K562 (cell line): ENCODE measurements around the gene PHLDB1. TPM values are rescaled to one million over a fixed set of nuclear protein-coding genes. Genes with fewer than 3 reads are reported as not detected.

Experiments used
- DIDO1 ChIP-seq: fragments of 450-650 bp; IDR thresholded peaks from 2 replicates; pipeline ENCODE4 v1.6.1; 2016; ENCODE audit warnings: low read depth, missing biosample characterization, missing genetic modification characterization
- FOS ChIP-seq: IDR thresholded peaks from 3 replicates; pipeline ENCODE4 v1.6.1; 2011; ENCODE audit not compliant: insufficient read length; ENCODE audit errors: extremely low read depth
- HNRNPUL1 ChIP-seq: fragments of 200-400 bp; formaldehyde crosslinking; IDR thresholded peaks from 2 replicates; pipeline ENCODE4 v1.6.1; 2017; ENCODE audit warnings: low read length
- NONO ChIP-seq, 2 experiments: fragments of 200-400 bp in 1 of 2; fragments of 450-650 bp in 1 of 2; formaldehyde crosslinking in 1 of 2; IDR thresholded peaks; 2 replicates each; pipeline ENCODE4 v1.6.1; 2017; ENCODE audit warnings: low read depth in 2 of 2, mild to moderate bottlenecking in 2 of 2, moderate library complexity in 2 of 2, low read length in 1 of 2
- PHF8 ChIP-seq: fragments of 200-600 bp; sonication (generic); IDR thresholded peaks from 2 replicates; pipeline ENCODE4 v1.6.1; 2012; ENCODE audit warnings: mixed run types, mild to moderate bottlenecking, inconsistent platforms, low read length, moderate library complexity, borderline replicate concordance
- POLR2G ChIP-seq: fragments of 200-400 bp; formaldehyde crosslinking; IDR thresholded peaks from 2 replicates; pipeline ENCODE4 v1.6.1; 2017; ENCODE audit warnings: low read depth, mild to moderate bottlenecking, antibody characterized with exemption, low read length, moderate library complexity
- PTRF ChIP-seq: fragments of 450-650 bp; IDR thresholded peaks from 2 replicates; pipeline ENCODE4 v1.6.1; 2016; ENCODE audit warnings: mild to moderate bottlenecking, missing genetic modification characterization, missing compliant biosample characterization
- RFX5 ChIP-seq: IDR thresholded peaks from 2 replicates; pipeline ENCODE4 v1.6.1; 2011; ENCODE audit warnings: low read depth, mild to moderate bottlenecking, improper control_type of control experiment, low read length
- SRSF7 ChIP-seq: fragments of 200-400 bp; formaldehyde crosslinking; optimal IDR thresholded peaks from 2 replicates; pipeline ENCODE3; 2017; ENCODE audit warnings: mild to moderate bottlenecking, low read depth, low read length
- TBP ChIP-seq: optimal IDR thresholded peaks from 2 replicates; pipeline ENCODE3; 2011; ENCODE audit warnings: low read depth, low read length, improper control_type of control experiment
- ZC3H11A ChIP-seq: IDR thresholded peaks from 2 replicates; pipeline ENCODE4 v1.6.1; 2012; ENCODE audit warnings: low read depth, low read length, improper control_type of control experiment
- ZNF121 ChIP-seq: sonication (generic); formaldehyde crosslinking; conservative IDR thresholded peaks from 2 replicates; pipeline ENCODE4 v1.8.0; 2022; ENCODE audit warnings: missing genetic modification reagents
- ZNF232 ChIP-seq: sonication (generic); formaldehyde crosslinking; IDR thresholded peaks from 2 replicates; pipeline ENCODE4 v1.8.0; 2022; ENCODE audit warnings: mild to moderate bottlenecking, missing genetic modification reagents
- ZNF282 ChIP-seq: sonication (generic); formaldehyde crosslinking; IDR thresholded peaks from 2 replicates; pipeline ENCODE4 v1.8.1; 2023; ENCODE audit warnings: missing genetic modification reagents
- ZNF583 ChIP-seq: fragments of 250-450 bp; sonication (Bioruptor Pico); IDR thresholded peaks from 2 replicates; pipeline ENCODE4 v1.4.0; 2020
- ZNF586 ChIP-seq: fragments of 450-650 bp; formaldehyde crosslinking; conservative IDR thresholded peaks from 2 replicates; pipeline ENCODE4 v1.4.0; 2020; ENCODE audit warnings: mild to moderate bottlenecking, moderate library complexity
- ZNF77 ChIP-seq: fragments of 250-450 bp; sonication (Bioruptor Pico); IDR thresholded peaks from 2 replicates; pipeline ENCODE4 v1.5.0; 2020
- ZSCAN32 ChIP-seq: fragments of 450-650 bp; formaldehyde crosslinking; IDR thresholded peaks from 2 replicates; pipeline ENCODE4 v1.4.0; 2020; ENCODE audit warnings: mild to moderate bottlenecking, moderate library complexity
- polyA plus RNA-seq, 8 experiments: library from polyadenylated mRNA; depleted of rRNA in 4 of 8; stranded (reverse) in 5 of 8; unstranded in 3 of 8; fragments of >200 nt; fragmentation: Nextera tagmentation in 2 of 8; fragmentation: Illumina TruSeq in 1 of 8; extraction: Ambion mirVana in 2 of 8; extraction: Trizol in 1 of 8; gene quantifications; 2 replicates each; pipeline versions ENCODE4 v1.2.1 to v1.2.3, GENCODE V29; 2011 to 2014; ENCODE audit warnings: inconsistent platforms in 1 of 8, missing spikeins in 1 of 8
- total RNA-seq, 7 experiments: library from RNA; depleted of rRNA in 6 of 7; stranded (reverse); fragments of >200 nt in 6 of 7; fragmentation: Illumina TruSeq in 2 of 7; extraction: Trizol in 2 of 7; gene quantifications; 2 replicates each; pipeline versions ENCODE4 v1.2.1 to v1.2.3, GENCODE V29; 2011 to 2021; ENCODE audit warnings: low replicate concordance in 1 of 7
- TF ChIP-seq, protein P1 (sequence below), 3 experiments: fragments of 200-800 bp in 1 of 3; sonication (Bioruptor generic) in 1 of 3; sonication (generic) in 1 of 3; formaldehyde crosslinking in 1 of 3; IDR thresholded peaks; 2 replicates each; pipeline versions ENCODE4 v1.6.1 to v1.8.0; 2016 to 2022; ENCODE audit warnings: mild to moderate bottlenecking in 2 of 3, missing compliant biosample characterization in 2 of 3, missing genetic modification characterization in 2 of 3, missing genetic modification reagents in 1 of 3
- TF ChIP-seq, protein P2 (sequence below): fragments of 250-450 bp; sonication (Bioruptor Pico); IDR thresholded peaks from 2 replicates; pipeline ENCODE4 v1.4.0; 2020; ENCODE audit warnings: mild to moderate bottlenecking
- TF ChIP-seq, protein P3 (sequence below): fragments of 450-650 bp; IDR thresholded peaks from 2 replicates; pipeline ENCODE4 v1.6.1; 2016; ENCODE audit warnings: mild to moderate bottlenecking
- TF ChIP-seq, protein P4 (sequence below): fragments of 450-650 bp; IDR thresholded peaks from 2 replicates; pipeline ENCODE4 v1.6.1; 2016; ENCODE audit warnings: missing biosample characterization, missing genetic modification characterization

PHLDB1 gene
- total and polyA plus RNA-seq, 9 of the 15 experiments (the other 6 are each of a cell fraction or from before 2014, with no cell fraction given), result 2.0 to 28.7 (median 16.2) TPM

DNA sequence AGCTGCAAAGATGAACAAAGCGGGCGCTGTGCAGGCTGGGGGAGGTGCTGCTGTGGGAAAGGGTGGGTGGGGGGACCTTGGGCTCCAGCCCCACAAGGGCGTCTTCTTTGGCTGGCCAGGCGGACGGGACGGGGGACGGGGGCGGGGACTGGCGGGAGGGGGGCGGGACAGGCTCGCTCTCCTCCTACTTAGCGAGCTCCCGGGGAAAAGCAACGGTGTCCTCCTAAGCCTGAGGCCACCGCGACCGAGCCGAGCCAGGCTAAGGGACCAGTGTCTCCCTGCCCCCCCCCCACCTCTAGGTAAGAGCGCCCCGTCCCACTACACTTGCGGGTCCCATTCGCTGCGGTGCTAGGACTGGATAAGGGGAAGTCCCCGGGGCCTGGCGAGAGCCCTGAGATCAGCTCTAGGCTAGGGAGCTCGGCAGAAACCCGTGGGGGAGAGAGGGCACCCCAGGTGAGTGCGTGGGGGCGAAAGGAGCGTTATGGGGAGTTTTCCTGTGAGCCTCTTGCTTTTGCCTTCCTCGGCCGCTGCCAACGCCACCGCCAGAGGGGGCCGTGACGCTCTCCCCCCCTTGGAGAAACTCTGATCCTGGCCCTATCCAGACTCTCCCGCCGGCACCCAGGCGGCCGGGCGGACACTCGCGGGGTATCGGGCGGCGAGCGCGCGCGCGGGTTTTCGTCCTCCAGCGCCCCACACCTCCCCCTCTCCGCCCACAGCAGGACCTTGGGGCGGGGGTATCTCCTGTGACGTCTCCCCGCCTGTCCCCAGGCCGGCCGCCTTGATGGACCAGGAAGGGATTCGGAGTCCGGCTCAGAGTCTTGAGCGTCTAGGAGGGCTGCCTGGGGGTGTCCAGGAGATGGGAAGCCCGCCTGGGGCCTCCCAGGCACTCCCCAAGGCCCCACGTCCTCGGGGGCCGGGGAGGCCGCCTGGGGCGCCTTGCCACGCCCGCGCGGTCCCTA, at the start of gene PHLDB1 (continued):
- no peak for TF ChIP-seq RFX5
- TF ChIP-seq ZC3H11A, result no peak
- TF ChIP-seq, protein P1, sequence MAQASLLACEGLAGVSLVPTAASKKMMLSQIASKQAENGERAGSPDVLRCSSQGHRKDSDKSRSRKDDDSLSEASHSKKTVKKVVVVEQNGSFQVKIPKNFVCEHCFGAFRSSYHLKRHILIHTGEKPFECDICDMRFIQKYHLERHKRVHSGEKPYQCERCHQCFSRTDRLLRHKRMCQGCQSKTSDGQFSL (CRISPR knock-in tag; IDR thresholded peaks at IDR 0.05), result peak; percentile 88
- TF ChIP-seq, protein P1 (tag; IDR thresholded peaks at IDR 0.05), result peak in 1 of 2 experiments; percentile 83; a peak in 2 of 4 replicates
- TF ChIP-seq ZSCAN32, result no peak
- TF ChIP-seq, protein P2, sequence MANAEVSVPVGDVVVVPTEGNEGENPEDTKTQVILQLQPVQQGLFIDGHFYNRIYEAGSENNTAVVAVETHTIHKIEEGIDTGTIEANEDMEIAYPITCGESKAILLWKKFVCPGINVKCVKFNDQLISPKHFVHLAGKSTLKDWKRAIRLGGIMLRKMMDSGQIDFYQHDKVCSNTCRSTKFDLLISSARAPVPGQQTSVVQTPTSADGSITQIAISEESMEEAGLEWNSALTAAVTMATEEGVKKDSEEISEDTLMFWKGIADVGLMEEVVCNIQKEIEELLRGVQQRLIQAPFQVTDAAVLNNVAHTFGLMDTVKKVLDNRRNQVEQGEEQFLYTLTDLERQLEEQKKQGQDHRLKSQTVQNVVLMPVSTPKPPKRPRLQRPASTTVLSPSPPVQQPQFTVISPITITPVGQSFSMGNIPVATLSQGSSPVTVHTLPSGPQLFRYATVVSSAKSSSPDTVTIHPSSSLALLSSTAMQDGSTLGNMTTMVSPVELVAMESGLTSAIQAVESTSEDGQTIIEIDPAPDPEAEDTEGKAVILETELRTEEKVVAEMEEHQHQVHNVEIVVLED (CRISPR knock-in tag), result no peak
- TF ChIP-seq, protein P3, sequence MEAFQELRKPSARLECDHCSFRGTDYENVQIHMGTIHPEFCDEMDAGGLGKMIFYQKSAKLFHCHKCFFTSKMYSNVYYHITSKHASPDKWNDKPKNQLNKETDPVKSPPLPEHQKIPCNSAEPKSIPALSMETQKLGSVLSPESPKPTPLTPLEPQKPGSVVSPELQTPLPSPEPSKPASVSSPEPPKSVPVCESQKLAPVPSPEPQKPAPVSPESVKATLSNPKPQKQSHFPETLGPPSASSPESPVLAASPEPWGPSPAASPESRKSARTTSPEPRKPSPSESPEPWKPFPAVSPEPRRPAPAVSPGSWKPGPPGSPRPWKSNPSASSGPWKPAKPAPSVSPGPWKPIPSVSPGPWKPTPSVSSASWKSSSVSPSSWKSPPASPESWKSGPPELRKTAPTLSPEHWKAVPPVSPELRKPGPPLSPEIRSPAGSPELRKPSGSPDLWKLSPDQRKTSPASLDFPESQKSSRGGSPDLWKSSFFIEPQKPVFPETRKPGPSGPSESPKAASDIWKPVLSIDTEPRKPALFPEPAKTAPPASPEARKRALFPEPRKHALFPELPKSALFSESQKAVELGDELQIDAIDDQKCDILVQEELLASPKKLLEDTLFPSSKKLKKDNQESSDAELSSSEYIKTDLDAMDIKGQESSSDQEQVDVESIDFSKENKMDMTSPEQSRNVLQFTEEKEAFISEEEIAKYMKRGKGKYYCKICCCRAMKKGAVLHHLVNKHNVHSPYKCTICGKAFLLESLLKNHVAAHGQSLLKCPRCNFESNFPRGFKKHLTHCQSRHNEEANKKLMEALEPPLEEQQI, result no peak
- TF ChIP-seq TBP, result peak; percentile 58
- no peak for TF ChIP-seq ZNF232
- no peak for TF ChIP-seq SRSF7
- TF ChIP-seq PHF8, result peak; percentile 51; the same call in 1 of the 2 replicates
- TF ChIP-seq, protein P4, sequence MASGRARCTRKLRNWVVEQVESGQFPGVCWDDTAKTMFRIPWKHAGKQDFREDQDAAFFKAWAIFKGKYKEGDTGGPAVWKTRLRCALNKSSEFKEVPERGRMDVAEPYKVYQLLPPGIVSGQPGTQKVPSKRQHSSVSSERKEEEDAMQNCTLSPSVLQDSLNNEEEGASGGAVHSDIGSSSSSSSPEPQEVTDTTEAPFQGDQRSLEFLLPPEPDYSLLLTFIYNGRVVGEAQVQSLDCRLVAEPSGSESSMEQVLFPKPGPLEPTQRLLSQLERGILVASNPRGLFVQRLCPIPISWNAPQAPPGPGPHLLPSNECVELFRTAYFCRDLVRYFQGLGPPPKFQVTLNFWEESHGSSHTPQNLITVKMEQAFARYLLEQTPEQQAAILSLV (tag), result no peak
- no peak for TF ChIP-seq ZNF77 (CRISPR knock-in tag)
- TF ChIP-seq ZNF121, result no peak
- no peak for TF ChIP-seq DIDO1 (tag)
- TF ChIP-seq ZNF583, result no peak
- TF ChIP-seq NONO (IDR thresholded peaks at IDR 0.05; ENCODE audit: low read depth in 2 of 2, low read length in 1 of 2), result no peak
- no peak for TF ChIP-seq PTRF
- TF ChIP-seq ZNF282 (CRISPR knock-in tag), result no peak
- peak; percentile 84 for TF ChIP-seq POLR2G
- no peak for TF ChIP-seq HNRNPUL1
- TF ChIP-seq ZNF586 (CRISPR knock-in tag), result no peak
- TF ChIP-seq FOS, result no peak
